Fibroblast of lung (primary cell): Measurements from ENCODE around the gene SLCO1A2.

Experiments
- CTCF ChIP-seq, 2 donors: IDR thresholded peaks in 1 of 2; conservative IDR thresholded peaks in 1 of 2; 1 replicate in 1 of 2; 2 replicates in 1 of 2; pipeline ENCODE4 v1.5.1; 2011 to 2012; ENCODE audit warnings: low read length in 2 of 2, control low read depth in 1 of 2, inconsistent platforms in 1 of 2, low read depth in 1 of 2, mild to moderate bottlenecking in 1 of 2
- EZH2 ChIP-seq: IDR thresholded peaks from 2 replicates; pipeline ENCODE4 v1.5.1; 2012; ENCODE audit warnings: low read length, control low read depth, mild to moderate bottlenecking; ENCODE audit errors: missing control alignments

DNA sequence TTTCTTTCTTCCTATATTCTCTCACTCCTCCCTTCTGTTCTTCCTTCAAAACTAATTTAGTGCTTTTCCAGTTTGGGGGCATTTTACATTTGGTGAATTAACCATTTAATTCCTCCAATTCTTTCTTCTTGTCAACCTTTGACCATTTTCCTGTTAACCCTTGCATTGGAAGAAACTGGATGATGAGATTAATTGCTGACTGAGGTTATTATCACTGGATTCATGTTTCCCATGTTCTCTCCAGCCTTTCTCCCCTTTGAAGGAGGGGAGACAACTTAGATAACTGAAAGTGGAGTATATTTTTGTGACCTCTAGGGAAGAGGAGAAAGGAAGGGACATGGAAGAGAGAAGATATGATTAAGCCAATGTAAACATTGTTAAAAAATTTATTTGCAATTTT lies 70.5 kb downstream of the SLCO1A2 start:
- TF ChIP-seq CTCF (conservative IDR thresholded peaks at IDR 0.05 in 1 of 2, IDR thresholded peaks at IDR 0.05 in 1 of 2; ENCODE audit: low read depth in 1 of 2, low read length in 2 of 2) (no peak), EZH2 (no peak)
